Panc1 (cell line): ENCODE measurements around the gene ZNF844. TPM values are rescaled to one million over a fixed set of nuclear protein-coding genes. Genes with fewer than 3 reads are reported as not detected.

Experiments used
- ATAC-seq: fragments of 200-7000 bp; cut with Tn5 transposase; 2 replicates; pipeline ENCODE4 v1.9.1; 2020; ENCODE audit warnings: mild to moderate bottlenecking, moderate library complexity
- BruUV-seq: library from RNA; stranded (reverse); fragments of 400-500 nt; replicated peaks from 2 replicates; lab custom pipeline; 2021; lab: Mats Ljungman, UMichigan
- CTCF ChIA-PET: fragments of 300-600 bp; sonication (Branson Sonifier 250); formaldehyde crosslinking; loops from one replicate; lab custom pipeline; 2022; ENCODE audit warnings: antibody characterized with exemption; lab: Charles Lee
- POLR2A ChIA-PET: fragments of 300-600 bp; sonication (Branson Sonifier 250); formaldehyde crosslinking; loops from one replicate; lab custom pipeline; 2022; ENCODE audit warnings: antibody characterized with exemption; lab: Charles Lee
- DNase-seq: peaks from one replicate; pipeline ENCODE4 v3.0.0-alpha.2; 2010; ENCODE audit warnings: low read depth, low spot score
- H3K27ac ChIP-seq: 2 replicates; pipeline ENCODE4 v1.5.1; 2011; ENCODE audit warnings: mild to moderate bottlenecking, low read length, inconsistent platforms
- H3K27me3 ChIP-seq: fragments of 200-500 bp; sonication (Bioruptor generic); 2 replicates; pipeline ENCODE4 v1.6.0; 2014; ENCODE audit warnings: low read length, inconsistent platforms; ENCODE audit not compliant: control insufficient read depth, insufficient read depth
- H3K36me3 ChIP-seq: fragments of 200-500 bp; sonication (Bioruptor generic); 2 replicates; pipeline ENCODE4 v1.5.1; 2014; ENCODE audit warnings: inconsistent platforms, mild to moderate bottlenecking, low read length, moderate library complexity; ENCODE audit not compliant: control insufficient read depth, insufficient read depth
- H3K4me1 ChIP-seq: 2 replicates; pipeline ENCODE4 v1.5.1; 2011; ENCODE audit warnings: inconsistent platforms, mild to moderate bottlenecking, low read length, moderate library complexity; ENCODE audit not compliant: control insufficient read depth, insufficient read depth
- H3K4me3 ChIP-seq, 2 experiments: 2 replicates each; pipeline ENCODE4 v1.5.1; 2011 to 2012; ENCODE audit warnings: low read depth in 2 of 2, low read length in 2 of 2, mild to moderate bottlenecking in 2 of 2, inconsistent platforms in 1 of 2, moderate library complexity in 1 of 2
- H3K9me3 ChIP-seq: fragments of 200-500 bp; sonication (Bioruptor generic); 2 replicates; pipeline ENCODE4 v1.5.1; 2014; ENCODE audit warnings: low read depth, mild to moderate bottlenecking, inconsistent platforms, low read length, moderate library complexity; ENCODE audit not compliant: control insufficient read depth, insufficient read depth
- TCF7L2 ChIP-seq: IDR thresholded peaks from 2 replicates; pipeline ENCODE4 v1.6.1; 2011; ENCODE audit warnings: mild to moderate bottlenecking, low read depth, low read length, inconsistent platforms
- in situ Hi-C: cut with HindIII; loops from 2 replicates; pipeline ENCODE4 v1.10.0; 2016; ENCODE audit warnings: low sequenced_read_pairs, low pct_unique_long_range_greater_than_20kb
- intact Hi-C: fragments of 100-400 bp; cut with micrococcal nuclease; formaldehyde crosslinking; loops from one replicate; pipeline ENCODE4 v1.10.0; 2022; ENCODE audit not compliant: unreplicated experiment
- total RNA-seq: library from RNA; stranded (reverse); gene quantifications from one replicate; pipeline ENCODE4 v1.2.1, GENCODE V29; 2021; ENCODE audit not compliant: unreplicated experiment

ZNF844 gene
- total RNA-seq, 1 experiment from 2014 or later: 8.6 TPM

DNA sequence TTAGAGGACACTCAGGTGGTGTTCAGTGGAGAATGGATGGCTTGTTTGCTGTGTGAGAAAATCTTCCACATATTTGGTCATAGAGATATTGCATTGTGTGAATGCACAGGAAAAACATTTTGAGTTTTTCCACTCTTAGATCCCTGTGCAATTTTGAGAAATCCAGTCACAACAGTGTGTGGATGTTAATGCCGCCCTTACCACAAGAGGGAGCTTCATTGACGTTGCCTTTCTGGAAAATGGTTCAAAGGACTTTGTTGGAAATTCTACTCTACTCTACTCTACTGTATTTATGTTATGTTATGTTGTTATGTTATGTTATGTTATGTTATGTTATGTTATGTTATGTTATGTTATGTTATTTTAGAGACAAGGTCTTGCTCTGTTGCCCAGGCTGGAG, 62.2 kb downstream of the ZNF844 start:
- CTCF ChIA-PET: no interaction called here
- in situ Hi-C loops: no loop called here
- POLR2A ChIA-PET: no interaction called here
- Histone ChIP-seq H3K4me1 (no peaks in the 10 kb centered on the region), H3K27me3 (no peaks in the 10 kb centered on the region), H3K36me3 (no peaks in the 10 kb centered on the region), H3K27ac (no peak overlapping the region), H3K4me3 (no peak overlapping the region), H3K9me3 (peaks cover 12% of the 10 kb centered on the region)
- TF ChIP-seq TCF7L2: no peak
- ATAC-seq: no peak
- intact Hi-C loops: no loop called here
- no peak for DNase-seq
- BruUV-seq: no TSS peak

Other genes starting within 250 kb of the ZNF844 start
- 6.3 TPM for gene ZNF439, start 216.0 kb upstream of the ZNF844 start, total RNA-seq
- gene ZNF69, start 176.9 kb upstream of the ZNF844 start, total RNA-seq: 9.5 TPM
- 10.4 TPM for gene ZNF700, start 139.6 kb upstream of the ZNF844 start, total RNA-seq
- gene ZNF763, start 99.7 kb upstream of the ZNF844 start, total RNA-seq: 0.39 TPM
- gene ZNF433, start 29.1 kb upstream of the ZNF844 start, total RNA-seq: 4.7 TPM
- gene ZNF878, start 11.8 kb upstream of the ZNF844 start, total RNA-seq: 2.1 TPM
- gene ZNF20, start 75.6 kb downstream of the ZNF844 start, total RNA-seq: 4.9 TPM
- gene ZNF625, start 92.0 kb downstream of the ZNF844 start, total RNA-seq: 7.9 TPM
- 4.6 TPM for gene ZNF136, start 98.4 kb downstream of the ZNF844 start, total RNA-seq
- 5.0 TPM for gene ZNF44, start 230.2 kb downstream of the ZNF844 start, total RNA-seq